COLO829 (cell line): ENCODE data around the gene RPL13.

Source experiments
- DNase-seq: peaks from one replicate; pipeline ENCODE4 v3.0.0; 2012; ENCODE audit warnings: low spot score

The RPL13 gene

DNA sequence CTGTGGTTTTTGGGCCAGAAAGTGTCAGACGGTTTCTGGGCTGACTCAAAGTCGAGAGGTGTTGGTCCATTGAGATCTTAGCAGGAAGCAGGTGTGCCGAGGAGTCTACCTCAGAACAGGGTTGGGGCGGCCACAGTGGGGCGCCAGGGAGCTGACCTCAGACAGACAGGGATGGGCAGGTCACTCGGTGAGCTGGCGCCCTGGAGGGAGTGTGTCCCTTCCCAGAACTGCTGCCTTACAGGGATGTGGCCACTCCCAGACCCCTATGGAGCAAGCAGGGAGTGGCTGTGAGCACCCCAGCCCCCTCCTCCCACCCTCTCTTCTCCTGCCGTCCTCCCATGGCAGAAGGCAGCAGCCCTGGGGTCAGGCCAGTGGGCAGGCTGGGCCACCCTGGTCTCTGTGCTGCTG, 39.0 kb downstream of the RPL13 start:
- no peak for DNase-seq

DNA sequence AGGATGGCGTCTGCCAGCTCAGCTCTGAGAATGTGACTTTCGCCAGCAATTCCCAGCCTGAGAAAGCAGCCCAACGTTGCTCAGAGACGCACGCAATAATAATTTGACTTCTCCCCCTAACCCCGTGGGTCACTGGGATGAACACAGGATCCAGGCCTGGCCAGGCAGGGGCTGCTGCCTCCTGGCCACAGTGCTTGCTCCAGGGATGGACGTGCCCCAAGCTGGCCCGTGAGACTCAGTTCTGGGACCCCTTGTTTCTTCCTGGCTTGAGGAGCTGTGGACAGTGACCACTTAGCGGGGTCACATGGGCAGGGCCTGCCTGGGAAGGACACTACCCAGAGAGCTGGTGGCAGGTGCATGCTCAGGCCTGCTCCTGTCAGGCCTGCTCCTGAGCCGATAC, 39.4 kb downstream of the RPL13 start:
- DNase-seq = no peak

DNA sequence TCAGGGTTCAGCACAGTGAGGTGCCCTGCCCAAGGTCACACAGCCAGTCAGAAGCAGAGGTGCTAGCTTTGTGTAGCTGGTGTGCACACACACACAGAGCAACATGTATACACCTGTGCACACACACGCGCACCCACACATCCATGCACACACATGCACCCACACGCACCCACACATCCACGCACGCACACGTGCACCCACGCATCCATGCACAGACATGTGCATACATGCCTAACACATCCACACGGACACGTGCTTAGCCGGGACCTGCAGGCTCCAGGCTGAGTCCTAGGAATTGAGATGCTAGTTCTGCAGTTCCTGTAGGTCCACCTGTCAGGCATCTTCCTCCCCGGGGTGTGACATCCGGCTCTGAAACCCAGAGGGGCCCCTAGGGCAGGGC, 39.9 kb downstream of the RPL13 start:
- no peak for DNase-seq

DNA sequence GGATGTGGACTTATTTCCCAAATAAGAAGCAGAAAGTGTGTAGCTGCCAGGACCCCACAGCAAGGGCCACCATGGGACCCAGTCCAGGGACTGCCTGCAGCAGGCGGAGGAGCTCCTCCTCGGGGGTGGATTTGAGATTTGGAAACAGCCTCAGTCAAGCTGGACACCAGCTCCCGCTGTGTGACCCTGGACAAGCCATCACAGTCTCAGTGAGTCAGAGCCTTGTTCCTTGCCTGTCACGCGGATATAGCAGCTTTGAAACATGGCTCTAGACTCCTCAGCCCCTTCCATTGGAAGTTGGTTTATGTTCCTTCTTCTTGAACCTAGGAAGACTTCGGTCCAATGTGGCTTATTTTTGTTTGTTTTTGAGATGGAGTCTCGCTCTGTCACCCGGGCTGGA, 40.5 kb downstream of the RPL13 start:
- no peak for DNase-seq

DNA sequence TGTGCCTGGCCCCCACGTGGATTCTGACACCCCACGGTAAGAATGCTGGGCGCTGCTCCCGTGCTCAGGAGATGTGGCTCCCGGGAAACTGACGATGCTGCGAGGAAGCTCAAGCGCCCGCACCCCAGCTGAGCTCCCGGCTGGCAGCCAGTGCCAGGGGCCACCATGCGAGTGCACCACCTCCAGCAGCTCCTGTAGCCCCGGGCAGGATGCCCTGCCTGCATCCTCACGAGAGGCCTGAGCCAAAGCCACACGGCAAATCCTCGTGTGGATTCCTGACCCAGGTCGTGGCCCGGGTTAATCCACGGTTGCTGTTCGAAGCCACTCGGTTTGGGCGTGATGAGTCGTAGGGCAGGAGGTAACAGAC, 41.4 kb downstream of the RPL13 start:
- no peak for DNase-seq

DNA sequence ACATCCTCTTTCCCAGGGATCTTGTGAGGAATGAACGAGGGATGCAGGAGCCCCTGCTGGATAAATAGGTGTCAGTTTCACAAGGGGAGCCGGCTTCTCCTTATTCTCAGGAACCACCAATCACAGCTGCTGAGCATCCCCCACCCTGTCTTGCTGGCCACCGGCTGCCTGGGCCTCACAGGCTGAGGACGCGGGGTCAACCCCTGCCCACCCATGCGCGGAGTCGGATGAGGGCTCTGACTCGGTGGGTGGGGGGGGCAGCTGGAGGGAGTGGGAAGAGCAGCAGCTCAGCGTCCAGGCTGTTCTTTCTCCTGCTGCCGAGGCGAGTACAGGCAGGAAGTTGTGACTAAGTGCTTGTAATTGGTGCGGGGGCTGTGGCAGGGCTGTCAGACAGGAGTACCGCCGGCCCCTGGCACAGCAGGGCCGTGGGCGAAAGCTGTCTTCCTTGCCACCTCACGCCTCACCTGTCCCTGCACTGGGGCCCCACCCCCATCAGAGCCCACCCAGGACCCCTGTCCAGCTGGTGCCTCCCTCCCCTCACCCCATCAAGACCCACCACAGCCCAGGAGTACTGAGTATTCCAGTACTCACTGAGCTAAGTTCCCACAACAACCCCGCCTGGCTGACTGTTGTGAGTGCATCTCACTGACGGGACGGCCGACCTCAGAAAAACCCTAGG, 41.9 kb downstream of the RPL13 start:
- DNase-seq = peak; percentile 85

DNA sequence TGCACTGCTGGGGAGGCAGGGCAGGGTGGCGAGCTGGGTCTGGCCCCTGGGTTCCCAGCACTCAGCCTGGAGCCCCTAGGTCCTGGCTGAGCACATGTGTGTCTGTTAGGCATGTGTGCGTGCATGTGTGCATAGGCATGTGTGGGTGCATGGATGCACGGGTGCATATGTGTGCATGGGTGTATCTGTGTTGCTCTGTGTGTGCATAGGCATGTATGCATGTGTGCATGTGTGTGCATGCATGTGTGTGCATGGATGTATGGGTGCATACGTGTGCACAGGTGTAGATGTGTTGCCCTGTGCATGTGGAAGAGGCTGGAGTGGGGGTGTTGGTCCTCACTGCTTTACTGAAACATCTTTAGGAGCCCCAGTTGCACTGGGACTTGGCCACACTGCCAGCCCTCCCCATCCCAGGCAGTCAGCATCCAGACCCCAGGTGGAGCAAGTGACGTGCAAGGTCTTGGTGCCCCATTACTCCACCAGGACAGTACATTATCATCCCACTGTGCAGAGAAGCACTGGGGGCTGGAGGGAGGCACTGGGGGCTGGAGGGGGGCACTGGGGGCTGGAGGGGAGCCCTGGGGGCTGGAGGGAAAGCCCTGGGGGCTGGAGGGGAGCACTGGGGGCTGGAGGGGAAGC, 42.6 kb downstream of the RPL13 start:
- DNase-seq = no peak

DNA sequence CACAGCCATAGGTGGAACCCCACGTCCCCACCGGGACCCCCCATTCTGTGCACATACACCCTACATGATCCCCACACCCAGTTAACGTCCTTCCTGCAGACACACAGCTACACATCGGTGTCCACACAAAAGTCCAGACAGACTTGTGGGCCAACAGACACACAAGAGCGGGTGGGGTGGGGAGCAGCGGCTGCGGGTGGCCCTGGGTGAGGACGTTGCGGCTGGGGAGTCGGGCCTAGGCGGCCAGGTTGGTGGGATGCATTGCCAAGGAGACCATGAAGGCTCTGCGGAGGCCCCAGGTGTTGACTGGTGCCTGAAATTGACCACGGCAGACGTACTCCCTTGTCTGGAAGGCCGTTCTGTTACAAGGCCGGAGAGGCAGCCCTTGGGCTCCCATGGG, 44.3 kb downstream of the RPL13 start:
- no peak for DNase-seq

DNA sequence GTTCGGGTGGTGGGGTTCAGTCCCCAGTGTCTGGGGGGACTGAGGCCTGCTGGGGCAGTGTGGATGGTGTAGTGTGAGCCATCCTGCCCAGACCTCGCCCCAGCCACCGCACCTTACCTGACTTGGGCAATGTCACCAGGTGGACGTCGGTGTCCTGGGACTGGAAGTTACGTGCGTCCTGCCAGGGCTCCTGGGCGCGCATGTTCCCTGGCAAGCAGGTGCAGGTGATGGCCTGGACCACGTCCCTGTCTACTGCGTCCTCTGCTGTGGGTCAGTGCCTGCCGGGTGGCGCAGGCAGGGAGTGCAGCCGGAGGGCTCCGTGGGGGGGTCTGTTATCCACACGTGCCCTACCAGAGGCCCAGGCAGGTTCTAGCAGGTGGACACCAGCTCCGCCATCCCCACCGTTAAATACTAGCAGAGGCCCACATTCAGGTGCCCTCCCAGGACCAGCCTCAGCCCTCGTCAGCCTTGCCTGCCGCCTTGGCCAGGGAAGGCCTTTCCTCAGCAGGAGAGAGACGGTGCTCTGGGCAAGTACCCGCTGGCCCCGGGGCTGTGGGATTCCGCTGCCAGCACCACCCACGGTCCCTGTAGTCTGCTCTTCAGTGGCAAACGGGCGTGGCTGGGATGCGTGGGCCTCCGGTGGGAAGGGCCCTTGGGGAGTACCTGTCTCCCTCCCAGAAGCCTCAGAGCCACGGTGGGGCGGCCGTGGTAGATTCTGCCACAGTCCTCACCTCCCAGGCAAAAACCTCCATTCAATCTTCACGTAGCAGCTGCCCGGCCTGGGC, 44.9 kb downstream of the RPL13 start:
- DNase-seq = no peak

DNA sequence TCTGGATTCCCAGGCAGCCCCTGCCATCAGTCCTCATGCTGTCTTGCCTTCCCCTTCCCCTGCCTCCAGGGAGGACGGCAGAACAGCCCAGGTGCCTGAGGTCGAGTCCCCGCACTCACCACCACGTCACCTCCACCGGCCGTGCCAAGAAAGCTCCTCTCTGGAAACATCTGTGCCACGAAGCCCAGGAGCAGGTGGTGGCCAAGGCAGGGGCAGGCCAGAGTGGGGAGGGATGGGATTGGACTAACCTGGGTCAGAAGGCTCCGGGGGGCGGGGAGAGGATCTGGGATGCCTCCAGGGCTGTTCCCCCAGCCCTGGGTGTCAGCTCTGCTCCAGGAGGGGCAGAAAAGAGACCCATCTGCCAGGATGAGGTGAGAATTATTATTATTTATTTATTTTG, 45.5 kb downstream of the RPL13 start:
- no peak for DNase-seq

DNA sequence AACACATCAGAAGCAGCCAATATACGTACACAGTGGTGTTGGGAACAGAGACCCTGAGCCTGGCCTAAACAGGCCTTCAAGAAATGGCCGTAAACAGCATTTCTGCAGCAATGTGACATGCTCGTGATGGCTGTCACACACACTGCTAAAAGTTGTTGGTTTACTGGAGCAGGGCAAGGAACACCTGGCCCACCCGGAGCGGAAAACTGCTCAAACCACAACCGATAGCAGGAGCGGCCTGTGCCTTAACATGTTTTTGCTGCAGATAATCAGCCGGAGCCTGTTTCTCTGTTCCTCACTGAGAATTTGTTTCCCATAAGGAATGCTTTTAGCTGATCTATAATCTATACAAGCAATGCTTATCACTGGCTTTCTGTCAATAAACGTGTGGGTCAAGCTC, 47.0 kb downstream of the RPL13 start:
- DNase-seq = no peak

DNA sequence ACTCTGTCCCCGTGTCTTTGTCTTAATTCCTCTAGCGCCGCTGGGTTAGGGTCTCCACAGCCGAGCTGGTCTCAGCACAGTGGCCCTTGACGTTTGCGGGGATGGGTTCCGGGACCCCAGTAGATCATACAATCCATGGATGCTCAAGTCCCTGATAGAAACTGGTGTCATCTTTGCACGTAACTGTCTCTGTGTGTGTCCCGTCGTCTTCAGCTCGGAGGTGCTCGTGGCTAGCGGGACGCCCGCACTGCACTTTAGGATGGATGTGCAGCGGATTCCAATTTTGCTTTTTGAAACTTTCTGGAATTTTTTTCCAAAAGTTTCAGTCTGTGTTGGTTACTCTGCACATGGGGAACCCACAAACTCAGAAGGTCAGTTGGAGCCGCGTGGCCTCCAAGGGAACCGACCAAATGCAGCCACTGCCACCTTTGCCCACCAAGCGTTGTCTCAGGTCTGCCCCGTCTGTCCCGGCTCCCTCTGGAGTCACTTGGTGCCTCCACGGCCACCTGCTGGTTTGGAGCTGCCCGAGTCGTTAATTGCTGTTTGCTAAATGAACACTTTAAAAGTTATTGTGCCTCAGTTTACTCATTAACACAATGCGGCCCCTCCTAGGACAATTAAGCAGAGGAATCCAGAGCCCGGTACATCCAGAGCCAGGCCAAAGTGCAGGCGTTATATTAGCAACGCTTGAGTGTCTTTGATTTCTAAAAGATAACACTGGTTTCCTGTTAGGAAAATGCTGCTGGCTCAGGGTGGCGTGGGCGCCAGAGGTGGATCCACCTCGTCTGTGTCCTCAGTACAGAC, 47.7 kb downstream of the RPL13 start:
- DNase-seq = no peak

DNA sequence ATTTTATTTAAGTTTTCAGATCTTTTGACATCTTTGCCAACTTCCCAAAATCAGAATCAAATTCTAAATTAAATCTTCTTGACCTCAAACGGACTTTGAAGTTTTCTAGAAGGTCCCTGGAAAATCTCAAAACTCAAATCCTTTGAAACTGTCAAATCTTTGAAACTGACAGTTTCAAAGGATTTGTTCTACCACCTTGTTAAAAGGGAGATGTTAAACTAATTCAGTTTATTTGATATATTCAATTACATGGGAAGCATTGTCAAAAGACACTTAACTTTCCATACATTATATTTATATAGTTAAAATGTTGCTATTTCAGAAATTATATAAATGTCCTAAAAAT, 49.6 kb downstream of the RPL13 start:
- no peak for DNase-seq

DNA sequence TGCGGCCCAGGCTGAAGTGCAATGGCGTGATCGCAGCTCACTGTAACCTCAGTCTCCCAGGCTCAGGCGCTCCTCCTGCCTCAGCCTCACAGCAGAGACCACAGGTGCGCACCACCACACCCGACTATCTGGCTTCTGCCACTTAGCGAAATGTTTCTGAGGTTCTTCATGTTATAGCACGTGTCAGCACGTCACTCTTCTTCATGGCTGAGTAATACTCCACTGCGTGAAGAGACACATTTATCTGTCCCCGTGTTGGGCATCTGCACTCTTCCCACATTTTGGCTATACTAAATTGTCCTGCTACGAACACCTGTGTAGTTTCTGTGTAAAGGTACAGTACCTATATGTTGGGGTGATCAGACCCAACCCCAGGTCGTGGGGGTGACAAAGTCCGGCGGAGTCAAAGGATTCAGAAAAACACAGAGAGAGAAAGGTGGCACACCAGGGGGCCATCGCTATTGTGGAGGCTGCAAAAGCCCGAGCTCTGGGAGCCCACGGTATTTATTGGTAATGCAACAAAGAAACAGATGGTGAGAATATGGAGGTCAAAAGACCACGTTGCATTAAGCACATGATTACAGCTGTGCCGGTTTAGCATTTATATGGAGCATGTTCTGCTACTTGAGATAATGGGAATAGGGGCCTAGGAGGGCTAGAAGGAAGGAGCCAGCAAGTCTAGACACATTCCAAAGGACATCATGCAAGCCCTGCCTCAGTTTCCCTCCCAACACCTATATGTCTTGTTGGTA, 52.1 kb downstream of the RPL13 start:
- no peak for DNase-seq

DNA sequence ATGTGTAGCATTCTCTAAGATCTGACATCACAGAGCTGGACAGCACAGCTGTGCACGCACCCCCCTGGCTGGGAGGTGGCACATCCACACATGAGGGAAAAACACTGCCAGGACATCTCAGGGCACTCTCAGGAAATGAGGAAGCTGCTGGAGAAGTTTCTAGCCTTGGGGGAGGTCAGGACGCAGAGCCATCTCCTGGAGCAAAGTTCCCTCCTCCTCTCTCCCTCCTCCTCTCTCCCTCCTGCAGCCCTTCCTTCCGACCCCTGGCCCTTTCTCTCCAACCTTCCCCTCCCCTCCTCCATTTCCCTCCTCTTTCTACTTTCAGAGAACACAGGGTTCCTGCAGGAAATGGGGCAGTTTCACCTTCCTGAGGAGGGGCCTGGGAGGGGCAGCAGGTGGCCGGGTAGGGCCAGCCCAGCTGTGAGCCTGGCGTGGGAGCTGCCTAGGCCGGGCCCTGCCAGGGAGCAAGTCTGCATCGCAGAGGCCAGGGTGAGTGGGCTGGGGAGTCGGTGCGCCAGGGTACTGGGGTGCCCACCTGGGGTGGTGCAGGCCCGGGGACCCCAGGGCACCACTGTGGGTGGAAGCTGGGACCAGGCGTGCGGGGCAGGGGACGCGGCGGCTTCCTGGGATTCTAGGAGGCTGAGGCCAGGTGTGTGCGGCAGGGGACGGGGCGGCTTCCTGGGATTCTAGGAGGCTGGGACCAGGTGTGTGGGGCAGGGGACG, 52.9 kb downstream of the RPL13 start, which contains the start of gene DPEP1:
DPEP1 (plus strand) TSS at position 412 of the 723 bp plus-strand sequence. CDS start 16,769 bp downstream, outside the sequence.
- no peak for DNase-seq

DNA sequence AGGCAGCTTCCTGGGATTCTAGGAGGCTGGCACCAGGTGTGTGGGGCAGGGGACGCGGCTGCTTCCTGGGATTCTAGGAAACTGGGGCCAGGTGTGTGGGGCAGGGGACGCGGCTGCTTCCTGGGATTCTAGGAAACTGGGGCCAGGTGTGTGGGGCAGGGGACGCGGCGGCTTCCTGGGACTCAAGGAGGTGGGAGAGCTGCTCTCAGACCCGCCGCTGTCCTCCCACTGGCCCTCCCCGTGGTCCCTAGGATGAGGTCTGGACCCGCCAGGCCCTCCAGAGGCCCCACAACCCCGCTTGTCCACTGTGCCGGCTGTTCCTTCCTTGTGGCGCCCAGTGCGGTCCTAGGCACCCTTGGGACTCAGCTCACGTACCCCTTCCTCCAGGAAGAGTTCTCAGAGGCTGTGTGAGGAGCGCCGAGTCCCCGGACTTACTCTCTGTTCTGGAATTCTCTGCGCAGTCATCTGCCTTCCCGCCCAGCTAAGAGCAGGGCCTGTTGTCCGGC, 53.5 kb downstream of the RPL13 start:
- no peak for DNase-seq
